BJ (cell line): ENCODE measurements around the gene DNAJA3. TPM values are rescaled to one million over a fixed set of nuclear protein-coding genes. Genes with fewer than 3 reads are reported as not detected.

Experiments
- CTCF ChIA-PET: fragments of 350-600 bp; formaldehyde crosslinking; extraction: SDS; loops from one replicate; lab custom pipeline; 2021; ENCODE audit warnings: antibody characterized with exemption, inconsistent platforms; lab: Yijun Ruan, JAX
- POLR2A ChIA-PET: fragments of 300-600 bp; sonication (Branson Sonifier 250); formaldehyde crosslinking; extraction: SDS; loops from one replicate; lab custom pipeline; 2021; ENCODE audit warnings: antibody characterized with exemption; lab: Charles Lee
- DNase-seq: peaks from one replicate; pipeline ENCODE4 v3.0.0-alpha.2; 2011; ENCODE audit warnings: low read depth
- H3K27me3 ChIP-seq: 2 replicates; pipeline ENCODE4 v1.6.0; 2011; ENCODE audit warnings: low read length; ENCODE audit not compliant: control insufficient read depth, insufficient read depth
- H3K36me3 ChIP-seq: 2 replicates; pipeline ENCODE4 v1.5.1; 2011; ENCODE audit warnings: low read length; ENCODE audit not compliant: control insufficient read depth, insufficient read depth
- H3K4me3 ChIP-seq: 2 replicates; pipeline ENCODE4 v1.5.1; 2011; ENCODE audit warnings: low read depth, mild to moderate bottlenecking, control low read depth, low read length
- CTCF ChIP-seq: IDR thresholded peaks from 2 replicates; pipeline ENCODE4 v1.5.1; 2011; ENCODE audit warnings: low read depth, mild to moderate bottlenecking, control low read depth, inconsistent platforms, low read length, moderate library complexity; ENCODE audit not compliant: insufficient read depth
- polyA plus RNA-seq: library from polyadenylated mRNA; depleted of rRNA; stranded (reverse); fragments of >200 nt; gene quantifications from 2 replicates; pipeline ENCODE4 v1.2.3, GENCODE V29; 2011

Gene DNAJA3
- polyA plus RNA-seq, 1 experiment: 48.8 TPM

GRCh38 chr16:4381935-4382794 is 43.5 kb upstream of the DNAJA3 start:
- no peak for TF ChIP-seq CTCF
- CTCF ChIA-PET: interaction anchor here (8.1 kb wide), 1 partner anchor 21 kb away, joined by 48 read pairs; no protein-coding TSS in a partner anchor
- Histone ChIP-seq H3K36me3 (peaks cover 54% of the 10 kb centered on the region), H3K27me3 (no peaks in the 10 kb centered on the region), H3K4me3 (no peak overlapping the region)
- no peak for DNase-seq
- POLR2A ChIA-PET: no interaction called here

DNA sequence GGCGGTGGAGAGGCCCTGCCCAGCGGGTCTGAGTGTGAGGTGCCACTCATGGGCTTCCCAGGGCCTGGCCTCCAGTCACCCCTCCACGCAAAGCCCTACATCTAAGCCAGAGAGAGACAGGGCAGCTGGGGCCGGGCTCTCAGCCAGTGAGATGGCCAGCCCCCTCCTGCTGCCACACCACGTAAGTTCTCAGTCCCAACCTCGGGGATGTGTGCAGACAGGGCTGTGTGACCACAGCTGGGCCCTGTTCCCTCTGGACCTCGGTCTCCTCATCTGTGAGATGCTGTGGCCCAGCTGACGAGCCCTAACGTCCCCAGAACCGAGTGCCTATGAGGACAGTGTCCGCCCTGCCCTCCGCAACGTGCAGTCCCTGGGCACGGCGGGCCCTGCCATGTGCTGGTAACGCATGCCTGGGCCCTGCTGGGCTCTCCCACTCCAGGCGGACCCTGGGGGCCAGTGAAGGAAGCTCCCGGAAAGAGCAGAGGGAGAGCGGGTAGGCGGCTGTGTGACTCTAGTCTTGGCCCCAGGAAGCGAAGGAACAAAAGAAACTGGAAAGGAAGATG is 42.8 kb upstream of the DNAJA3 start:
- Histone ChIP-seq H3K36me3 (peaks cover 49% of the 10 kb centered on the region), H3K4me3 (no peak overlapping the region), H3K27me3 (no peaks in the 10 kb centered on the region)
- CTCF ChIA-PET: interaction anchor here (8.1 kb wide), 1 partner anchor 20 kb away, joined by 48 read pairs; no protein-coding TSS in a partner anchor
- no peak for DNase-seq
- POLR2A ChIA-PET: no interaction called here
- TF ChIP-seq CTCF: no peak

- Histone ChIP-seq H3K36me3 (peaks cover 40% of the 10 kb centered on the region), H3K27me3 (no peaks in the 10 kb centered on the region), H3K4me3 (no peak overlapping the region)
- TF ChIP-seq CTCF: no peak
- POLR2A ChIA-PET: no interaction called here
- DNase-seq: no peak
- CTCF ChIA-PET: interaction anchor here (8.1 kb wide), 1 partner anchor 19 kb away, joined by 48 read pairs; no protein-coding TSS in a partner anchor
Measured at GRCh38 chr16:4383591-4384444, 41.9 kb upstream of the DNAJA3 start.

- CTCF ChIA-PET: interaction anchor here (8.1 kb wide), 1 partner anchor 18 kb away, joined by 48 read pairs; no protein-coding TSS in a partner anchor
- peaks cover 34% of the 10 kb centered on the region for H3K36me3 ChIP-seq
Measured at GRCh38 chr16:4384509-4384942, 41.1 kb upstream of the DNAJA3 start.

More at GRCh38 chr16:4384509-4384942, 41.1 kb upstream of the DNAJA3 start:
- no peak for TF ChIP-seq CTCF
- no peak for DNase-seq
- Histone ChIP-seq H3K27me3 (no peaks in the 10 kb centered on the region), H3K4me3 (no peak overlapping the region)
- POLR2A ChIA-PET: no interaction called here
